SU-DHL-6 (cell line): Measurements from ENCODE around the gene NDUFAB1.

Source experiments
- H2AFZ ChIP-seq: fragments of 200-600 bp; sonication (generic); 2 replicates; pipeline ENCODE4 v1.6.1; 2014; ENCODE audit warnings: low read depth, mild to moderate bottlenecking, moderate library complexity, mixed read lengths, antibody characterized with exemption, low read length; ENCODE audit not compliant: severe bottlenecking
- H3F3A ChIP-seq: fragments of 200-600 bp; shearing (Covaris generic); 2 replicates; pipeline ENCODE4 v1.6.0; 2016; ENCODE audit warnings: antibody characterized with exemption, mild to moderate bottlenecking; ENCODE audit not compliant: insufficient read depth
- H3K27ac ChIP-seq: fragments of 200-600 bp; sonication (generic); 2 replicates; pipeline ENCODE4 v1.5.1; 2016; ENCODE audit warnings: low read depth, mild to moderate bottlenecking, low read length, moderate library complexity, mixed read lengths
- H3K27me3 ChIP-seq: fragments of 200-600 bp; sonication (generic), shearing (Covaris generic); 2 replicates; pipeline ENCODE4 v1.6.0; 2014; ENCODE audit warnings: mild to moderate bottlenecking, low read length
- H3K36me3 ChIP-seq: fragments of 200-600 bp; sonication (generic); 2 replicates; pipeline ENCODE4 v1.6.1; 2014; ENCODE audit warnings: mild to moderate bottlenecking, low read length, mixed read lengths
- H3K4me2 ChIP-seq: fragments of 300-600, 200-600 bp; shearing (Covaris generic), sonication (generic); 2 replicates; pipeline ENCODE4 v1.6.0; 2014; ENCODE audit warnings: low read length, low read depth, mild to moderate bottlenecking; ENCODE audit not compliant: poor library complexity, severe bottlenecking
- H3K4me3 ChIP-seq: fragments of 200-600 bp; sonication (generic); 2 replicates; pipeline ENCODE4 v1.5.1; 2014; ENCODE audit warnings: antibody characterized with exemption, low read length, mild to moderate bottlenecking, mixed read lengths; ENCODE audit not compliant: insufficient read depth, poor library complexity, severe bottlenecking
- H3K79me2 ChIP-seq: fragments of 200-600 bp; sonication (generic); 2 replicates; pipeline ENCODE4 v1.6.1; 2014; ENCODE audit warnings: mild to moderate bottlenecking, low read length, moderate library complexity; ENCODE audit not compliant: insufficient read depth
- H3K9ac ChIP-seq: fragments of 200-600 bp; sonication (generic); 2 replicates; pipeline ENCODE4 v1.7.0; 2014; ENCODE audit warnings: mild to moderate bottlenecking, low read length
- H3K9me2 ChIP-seq: fragments of 200-600 bp; sonication (generic); replicated peaks from 2 replicates; pipeline ENCODE4 v1.6.1; 2014; ENCODE audit warnings: low read length; ENCODE audit not compliant: insufficient read depth
- H3K9me3 ChIP-seq: fragments of 200-600 bp; sonication (generic); 2 replicates; pipeline ENCODE4 v1.6.1; 2014; ENCODE audit warnings: low read length, mixed read lengths; ENCODE audit not compliant: insufficient read depth
- H4K20me1 ChIP-seq: fragments of 200-600 bp; sonication (generic); 2 replicates; pipeline ENCODE4 v1.6.1; 2014; ENCODE audit warnings: low read depth, mild to moderate bottlenecking, antibody characterized with exemption, low read length, moderate library complexity, mixed read lengths
- EZH2phosphoT487 ChIP-seq: fragments of 200-600 bp; sonication (generic), shearing (Covaris generic); conservative IDR thresholded peaks from 2 replicates; pipeline ENCODE4 v1.6.1; 2018; ENCODE audit warnings: mild to moderate bottlenecking, antibody characterized with exemption, low read length, moderate library complexity, mixed read lengths
- TF ChIP-seq, protein P1 (sequence below): fragments of 200-600 bp; sonication (generic); IDR thresholded peaks from one replicate; pipeline ENCODE4 v1.5.1; 2017; ENCODE audit warnings: antibody characterized with exemption, mild to moderate bottlenecking, low read length, moderate library complexity; ENCODE audit not compliant: insufficient read depth, poor library complexity, severe bottlenecking

The NDUFAB1 gene

DNA sequence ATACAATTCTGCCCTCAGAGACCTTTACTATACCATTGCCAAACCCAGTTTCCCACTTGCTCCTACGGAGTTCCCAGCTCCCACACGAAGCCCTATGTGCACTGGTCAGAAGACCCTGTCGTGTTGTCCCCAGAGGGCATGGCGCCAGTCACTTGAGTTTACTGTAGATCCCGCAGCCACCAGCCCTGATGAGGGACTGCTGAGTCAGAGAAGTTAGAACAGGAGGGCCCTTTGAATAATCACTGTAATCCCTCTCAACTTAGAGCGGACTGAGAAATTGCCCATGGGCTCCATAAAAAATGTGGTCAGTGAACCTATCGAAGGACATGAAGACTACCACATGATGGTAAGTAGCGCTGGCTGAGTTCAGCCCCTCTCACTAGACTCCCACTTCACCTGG is 29.4 kb downstream of the NDUFAB1 start:
- no peaks in the 10 kb centered on the region for H4K20me1 ChIP-seq
- H3K27me3 ChIP-seq = no peaks in the 10 kb centered on the region
- no peak overlapping the region for H3K9ac ChIP-seq
- no peaks in the 10 kb centered on the region for H3K79me2 ChIP-seq
- TF ChIP-seq EZH2phosphoT487 = no peak
- TF ChIP-seq, protein P1, sequence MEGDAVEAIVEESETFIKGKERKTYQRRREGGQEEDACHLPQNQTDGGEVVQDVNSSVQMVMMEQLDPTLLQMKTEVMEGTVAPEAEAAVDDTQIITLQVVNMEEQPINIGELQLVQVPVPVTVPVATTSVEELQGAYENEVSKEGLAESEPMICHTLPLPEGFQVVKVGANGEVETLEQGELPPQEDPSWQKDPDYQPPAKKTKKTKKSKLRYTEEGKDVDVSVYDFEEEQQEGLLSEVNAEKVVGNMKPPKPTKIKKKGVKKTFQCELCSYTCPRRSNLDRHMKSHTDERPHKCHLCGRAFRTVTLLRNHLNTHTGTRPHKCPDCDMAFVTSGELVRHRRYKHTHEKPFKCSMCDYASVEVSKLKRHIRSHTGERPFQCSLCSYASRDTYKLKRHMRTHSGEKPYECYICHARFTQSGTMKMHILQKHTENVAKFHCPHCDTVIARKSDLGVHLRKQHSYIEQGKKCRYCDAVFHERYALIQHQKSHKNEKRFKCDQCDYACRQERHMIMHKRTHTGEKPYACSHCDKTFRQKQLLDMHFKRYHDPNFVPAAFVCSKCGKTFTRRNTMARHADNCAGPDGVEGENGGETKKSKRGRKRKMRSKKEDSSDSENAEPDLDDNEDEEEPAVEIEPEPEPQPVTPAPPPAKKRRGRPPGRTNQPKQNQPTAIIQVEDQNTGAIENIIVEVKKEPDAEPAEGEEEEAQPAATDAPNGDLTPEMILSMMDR = no peak
- no peaks in the 10 kb centered on the region for H3K9me3 ChIP-seq
- H3K9me2 ChIP-seq = no peaks in the 10 kb centered on the region
- H3K36me3 ChIP-seq = no peaks in the 10 kb centered on the region; the same call in 1 of the 2 replicates
- H3F3A ChIP-seq = no peaks in the 10 kb centered on the region; the same call in 1 of the 2 replicates
- no peak overlapping the region for H3K27ac ChIP-seq
- no peak overlapping the region for H2AFZ ChIP-seq
- no peak overlapping the region for H3K4me2 ChIP-seq
- H3K4me3 ChIP-seq = no peak overlapping the region

DNA sequence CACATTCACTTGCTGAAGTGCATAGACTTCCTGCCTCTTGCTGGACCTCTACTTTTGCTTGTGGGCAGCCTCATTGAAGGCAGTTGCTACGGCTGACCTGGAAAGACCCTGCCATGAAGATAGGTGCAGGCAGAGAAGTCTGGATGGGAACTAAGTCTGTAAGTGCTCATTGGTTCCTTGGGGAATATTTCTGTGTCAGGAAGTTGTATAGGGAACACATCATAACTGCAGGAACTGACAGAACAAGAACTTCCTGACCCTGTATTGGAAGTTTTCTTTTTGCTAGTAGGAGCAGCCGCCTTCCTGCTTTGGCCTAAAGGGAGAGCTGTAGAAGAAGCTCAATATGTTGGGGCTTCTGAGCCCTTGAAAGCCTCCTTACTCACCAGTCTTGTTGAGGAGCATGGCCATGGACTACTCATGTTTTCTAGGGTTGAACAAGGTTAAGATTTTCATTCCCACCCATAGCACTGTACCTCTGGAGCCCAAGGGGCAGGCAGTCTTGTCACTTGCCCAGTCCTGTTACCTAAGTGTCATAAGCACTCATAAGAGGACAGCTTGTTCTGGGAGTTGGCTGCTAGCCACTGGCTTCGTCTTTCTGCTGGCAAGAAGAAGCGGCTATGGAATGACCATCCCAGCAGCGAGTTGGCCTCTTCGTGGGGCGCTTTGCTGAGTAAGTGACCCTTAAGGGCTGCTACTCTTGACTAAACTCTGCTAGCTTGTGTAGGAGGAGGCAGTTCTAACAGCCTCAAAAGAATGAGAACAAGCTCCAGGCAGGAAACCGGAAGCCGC is 31.3 kb downstream of the NDUFAB1 start:
- no peaks in the 10 kb centered on the region for H3K9me2 ChIP-seq
- no peaks in the 10 kb centered on the region for H3K27me3 ChIP-seq
- H3K79me2 ChIP-seq = peaks cover 3% of the 10 kb centered on the region; the same call in 1 of the 2 replicates
- H3K27ac ChIP-seq = no peak overlapping the region
- H4K20me1 ChIP-seq = no peaks in the 10 kb centered on the region
- TF ChIP-seq EZH2phosphoT487 = no peak
- TF ChIP-seq, protein P1 = no peak
- no peak overlapping the region for H3K4me2 ChIP-seq
- no peak overlapping the region for H3K4me3 ChIP-seq
- no peaks in the 10 kb centered on the region for H3K9me3 ChIP-seq
- no peak overlapping the region for H2AFZ ChIP-seq
- no peaks in the 10 kb centered on the region for H3K36me3 ChIP-seq
- peaks cover 5% of the 10 kb centered on the region; the same call in 1 of the 2 replicates for H3F3A ChIP-seq
- H3K9ac ChIP-seq = no peak overlapping the region

DNA sequence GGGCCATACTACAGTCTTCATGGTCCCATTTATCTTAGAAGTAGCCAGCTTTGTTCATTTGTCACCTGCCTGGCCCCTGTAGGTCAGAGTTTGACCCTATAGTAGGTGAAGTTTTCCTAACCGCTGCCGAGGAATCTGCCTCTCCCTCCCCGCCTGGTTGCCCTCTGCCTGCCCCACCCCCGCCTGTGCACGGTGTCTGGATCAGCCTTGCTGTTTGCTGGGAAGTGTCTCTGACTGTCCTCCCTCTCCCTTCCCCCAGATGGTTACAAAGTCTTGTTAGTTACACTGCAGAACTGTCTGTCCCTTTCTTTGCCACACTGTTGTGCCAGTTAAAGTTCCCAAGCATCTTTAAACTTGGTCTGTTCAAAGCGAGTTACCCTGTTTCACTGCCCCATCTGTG is 32.9 kb downstream of the NDUFAB1 start:
- peaks cover 19% of the 10 kb centered on the region for H3K79me2 ChIP-seq
- TF ChIP-seq EZH2phosphoT487 = no peak
- TF ChIP-seq, protein P1 = no peak
- no peak overlapping the region for H3K27ac ChIP-seq
- H3F3A ChIP-seq = peaks cover 5% of the 10 kb centered on the region; the same call in 1 of the 2 replicates
- H3K4me2 ChIP-seq = no peak overlapping the region
- H2AFZ ChIP-seq = no peak overlapping the region
- no peaks in the 10 kb centered on the region for H3K36me3 ChIP-seq
- no peak overlapping the region for H3K9ac ChIP-seq
- H4K20me1 ChIP-seq = no peaks in the 10 kb centered on the region
- no peaks in the 10 kb centered on the region for H3K9me2 ChIP-seq
- H3K27me3 ChIP-seq = no peaks in the 10 kb centered on the region
- H3K9me3 ChIP-seq = no peaks in the 10 kb centered on the region
- H3K4me3 ChIP-seq = no peak overlapping the region
